NOMO-1 treated with DMSO at 0.1 percent for 48 hours (cell line): Measurements from ENCODE around the gene P2RY11.

Experiments used
- DNase-seq: peaks from one replicate; lab custom pipeline; 2025; ENCODE audit not compliant: unreplicated experiment; lab: John Stamatoyannopoulos, UW

The P2RY11 gene

DNA sequence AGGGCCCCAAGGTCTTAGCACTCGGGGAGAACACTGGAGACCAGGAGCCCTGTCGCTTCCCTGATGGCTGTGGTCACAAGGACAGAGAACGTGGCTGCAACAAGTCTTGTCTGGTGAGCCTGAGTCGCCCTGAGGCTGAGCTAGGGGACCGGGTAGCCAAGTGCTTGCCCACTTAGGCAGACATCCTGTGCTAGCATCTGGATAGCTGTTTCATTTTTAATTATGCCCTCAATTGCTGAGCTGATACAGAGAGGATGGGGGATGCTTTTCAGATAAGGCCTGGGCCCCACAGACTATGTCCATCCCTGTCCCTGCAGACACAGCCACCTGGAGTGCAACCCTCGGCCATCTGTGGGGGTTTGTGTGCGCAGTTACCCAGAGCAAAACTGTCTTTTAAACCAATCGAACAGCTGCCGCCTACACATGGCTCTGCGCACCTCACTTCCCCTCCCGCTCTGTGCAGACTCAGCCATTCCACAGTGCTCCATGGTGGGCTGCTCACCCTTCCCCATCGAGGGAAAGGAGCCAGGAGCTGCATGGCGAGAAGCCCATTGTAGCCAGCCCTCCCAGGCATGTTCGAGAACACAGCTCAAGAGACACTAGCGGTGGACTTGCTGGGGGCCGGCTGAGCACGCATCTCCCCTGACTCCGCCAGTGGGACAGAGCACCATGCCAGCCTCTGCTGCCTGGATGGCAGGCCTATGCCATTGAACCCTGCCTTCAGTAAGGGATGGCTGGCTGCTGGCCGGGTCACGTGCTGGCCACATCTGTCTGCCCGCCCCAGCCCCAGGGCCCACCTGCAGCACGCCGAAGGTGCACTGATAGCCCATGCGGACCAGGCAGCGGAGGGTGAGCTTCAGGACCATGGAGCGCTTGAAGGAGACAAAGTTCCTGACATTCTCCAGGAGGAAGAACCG, 27.6 kb downstream of the P2RY11 start:
- no peak for DNase-seq

DNA sequence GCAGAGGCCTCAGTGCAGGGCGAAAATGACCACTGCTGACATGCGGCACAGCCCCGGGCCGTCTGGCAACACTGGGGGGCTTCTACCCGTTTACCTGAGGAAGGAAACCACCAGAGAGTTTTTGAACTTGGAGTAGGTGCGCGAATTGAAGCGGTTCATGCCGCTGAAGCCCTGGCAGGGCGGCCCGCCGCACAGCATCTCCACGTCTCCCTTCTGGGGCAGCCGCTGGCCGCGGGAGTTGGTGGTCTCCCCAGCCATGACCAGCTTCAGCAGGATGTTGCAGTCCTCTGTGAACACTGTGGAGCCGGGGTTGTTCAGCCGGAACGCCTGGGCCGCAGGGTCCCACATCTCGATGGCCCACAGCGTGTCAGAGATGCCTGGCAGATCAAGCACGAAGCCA, 28.5 kb downstream of the P2RY11 start:
- DNase-seq: no peak

DNA sequence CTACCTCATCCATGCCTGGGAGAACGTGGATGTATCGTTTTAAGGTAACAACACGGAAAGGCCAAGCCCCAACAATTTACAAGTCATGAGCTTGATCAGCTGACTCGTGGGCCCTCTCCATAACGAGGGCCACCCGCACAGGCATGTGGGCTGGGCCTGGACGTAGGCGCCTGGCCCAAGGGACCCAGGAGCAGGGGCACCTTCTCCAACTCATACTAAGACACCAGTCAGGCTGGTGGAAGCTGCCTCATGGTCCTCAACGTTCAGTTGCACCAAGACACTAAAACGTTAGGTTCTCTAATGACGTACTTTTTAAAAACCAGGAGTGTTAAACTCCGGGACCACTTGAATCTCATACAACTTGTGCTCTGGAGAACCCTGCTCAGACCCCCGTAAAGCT, 30.0 kb downstream of the P2RY11 start:
- DNase-seq: no peak

DNA sequence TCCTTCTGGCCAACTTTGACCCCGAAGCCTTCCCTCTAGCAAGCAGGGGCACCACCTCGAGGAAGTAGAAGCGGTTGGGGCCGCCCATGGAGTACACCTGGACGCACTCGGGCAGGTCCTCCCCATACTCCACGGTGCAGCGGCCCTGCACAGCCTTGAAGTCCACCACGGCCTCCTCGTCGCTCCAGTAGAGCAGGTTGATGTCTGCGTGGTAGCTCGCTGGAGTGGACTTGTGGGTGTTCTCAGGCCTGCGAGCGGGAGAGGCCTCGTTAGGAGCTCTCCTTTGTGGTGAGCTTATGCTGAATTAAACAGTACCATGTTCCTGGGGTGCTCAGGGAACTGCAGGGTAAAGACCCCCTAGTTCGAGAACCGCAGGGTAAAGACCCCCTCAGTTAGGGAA, 30.5 kb downstream of the P2RY11 start:
- DNase-seq: no peak

DNA sequence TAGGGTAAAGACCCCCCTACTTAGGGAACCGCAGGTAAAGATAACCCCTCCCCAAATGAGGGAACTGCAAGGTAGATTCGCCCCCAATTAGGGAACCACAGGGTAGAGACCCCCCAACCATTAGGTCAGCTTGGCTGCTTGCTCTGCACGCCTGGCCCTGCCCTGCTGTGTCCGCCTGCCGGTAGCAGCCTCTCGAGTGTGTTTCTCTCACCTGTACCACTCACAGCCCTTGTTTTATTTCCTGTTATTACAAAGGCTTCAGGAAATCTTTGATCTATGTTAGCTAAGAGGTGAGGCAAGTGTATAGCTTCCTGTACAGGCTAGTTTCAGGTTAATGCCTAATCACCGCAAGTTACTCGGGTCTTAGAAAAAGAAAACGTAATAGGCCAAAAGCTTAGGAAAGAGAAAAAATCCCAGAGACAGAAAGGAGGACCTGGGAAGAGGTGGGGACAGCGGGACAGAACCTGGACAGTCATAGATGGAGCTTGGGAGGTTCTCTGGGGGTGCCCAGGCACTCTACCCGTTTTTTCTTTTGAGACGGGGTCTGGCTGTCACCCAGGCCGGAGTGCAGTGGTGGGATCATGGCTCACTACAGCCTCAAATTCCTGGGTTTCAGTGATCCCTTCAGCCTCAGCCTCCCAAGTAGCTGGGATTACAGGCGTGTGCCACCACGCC, 31.3 kb downstream of the P2RY11 start:
- no peak for DNase-seq

DNA sequence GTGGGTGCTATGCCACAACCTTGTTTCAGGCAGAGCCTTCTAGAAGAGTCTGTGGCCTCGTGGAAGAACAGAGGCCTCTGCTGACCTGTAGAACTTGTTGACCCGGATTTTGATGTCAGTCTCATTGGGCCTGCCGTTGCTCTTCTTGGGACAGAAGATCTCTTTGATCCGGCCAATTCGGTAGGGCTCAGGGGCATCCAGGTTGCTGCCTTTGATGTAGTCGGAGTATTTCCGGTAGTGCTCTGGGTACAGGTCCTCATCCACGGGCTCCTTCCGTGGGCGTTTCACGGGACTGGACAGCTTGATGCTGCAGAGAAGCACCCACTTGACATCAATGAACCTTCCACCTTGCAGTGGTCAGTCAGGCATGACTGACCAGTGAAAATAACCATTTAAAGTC, 32.2 kb downstream of the P2RY11 start:
- no peak for DNase-seq

DNA sequence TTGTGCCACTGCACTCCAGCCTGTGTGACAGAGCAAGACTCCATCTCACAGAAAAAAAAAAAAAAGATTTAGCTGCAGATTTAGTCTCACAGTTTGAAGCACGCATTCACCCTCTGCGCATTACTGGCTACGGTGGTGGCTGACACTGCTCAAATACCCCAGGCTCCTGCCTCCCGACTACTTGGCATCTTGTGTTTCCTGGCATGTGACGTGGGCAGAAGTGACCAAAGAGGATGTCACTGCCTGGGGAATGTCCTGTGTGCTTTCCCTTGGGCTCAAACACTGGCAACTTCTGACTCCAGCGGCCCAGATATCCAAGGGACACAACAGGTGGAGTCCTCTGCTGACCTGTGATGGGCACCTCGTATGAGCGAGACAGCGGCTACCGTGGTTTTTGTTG, 32.9 kb downstream of the P2RY11 start:
- no peak for DNase-seq

DNA sequence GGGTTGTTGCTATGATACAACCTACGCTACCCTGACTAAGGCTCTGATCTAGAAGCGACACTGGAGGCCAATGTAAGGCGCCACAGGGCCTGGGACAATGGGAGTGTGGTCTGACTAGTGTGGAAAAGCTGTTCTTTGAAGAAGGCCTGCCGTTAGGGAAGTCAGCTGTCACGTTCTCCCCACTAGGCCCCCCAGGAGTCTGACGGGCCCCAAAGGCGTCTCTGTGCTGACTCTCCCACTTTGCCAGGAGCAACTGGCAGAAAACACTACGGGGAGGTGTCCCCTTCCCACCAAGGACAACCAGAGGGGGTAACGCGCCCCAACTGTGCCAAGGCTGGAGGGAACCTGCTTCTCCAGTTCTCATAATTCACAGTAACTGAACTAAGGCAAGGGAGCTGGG, 33.5 kb downstream of the P2RY11 start:
- no peak for DNase-seq

DNA sequence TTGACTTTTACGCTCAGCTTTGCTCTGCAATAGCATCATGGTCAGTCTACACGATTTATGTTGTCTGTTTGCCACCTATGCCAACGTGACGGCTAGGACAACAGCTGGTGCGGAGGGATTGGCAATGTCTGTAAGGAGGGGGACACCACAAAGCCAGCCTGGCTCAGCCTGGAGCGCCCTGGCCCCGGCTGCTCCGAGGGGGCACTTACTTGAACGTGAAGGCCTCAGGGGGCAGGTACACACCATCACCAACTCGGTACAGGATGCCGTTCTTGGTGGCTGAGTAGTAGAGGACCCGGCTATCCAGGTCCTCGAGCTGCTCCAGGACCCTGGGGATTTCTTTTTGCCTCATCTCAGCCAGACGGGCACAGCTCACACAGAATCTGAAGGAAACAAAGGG, 34.6 kb downstream of the P2RY11 start:
- DNase-seq: no peak

DNA sequence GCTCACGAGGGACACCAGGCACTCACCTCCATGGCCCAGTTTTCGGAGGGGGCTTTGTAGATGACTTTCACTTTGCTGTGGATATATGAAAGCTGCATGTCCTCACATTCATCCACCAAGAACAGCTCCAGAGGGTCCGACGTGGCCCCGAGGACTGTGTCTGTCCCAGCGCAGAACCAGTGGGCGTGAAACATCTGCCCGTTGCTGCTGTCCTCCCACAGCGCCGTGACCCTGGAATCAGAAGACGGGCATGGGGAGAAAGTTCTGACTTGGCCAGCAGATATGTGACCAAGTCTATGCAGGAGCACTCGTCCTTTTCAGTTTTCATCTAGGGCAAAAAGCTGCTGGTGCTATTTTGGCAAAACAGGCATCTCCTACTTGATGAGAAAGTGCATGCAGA, 37.9 kb downstream of the P2RY11 start:
- no peak for DNase-seq

DNA sequence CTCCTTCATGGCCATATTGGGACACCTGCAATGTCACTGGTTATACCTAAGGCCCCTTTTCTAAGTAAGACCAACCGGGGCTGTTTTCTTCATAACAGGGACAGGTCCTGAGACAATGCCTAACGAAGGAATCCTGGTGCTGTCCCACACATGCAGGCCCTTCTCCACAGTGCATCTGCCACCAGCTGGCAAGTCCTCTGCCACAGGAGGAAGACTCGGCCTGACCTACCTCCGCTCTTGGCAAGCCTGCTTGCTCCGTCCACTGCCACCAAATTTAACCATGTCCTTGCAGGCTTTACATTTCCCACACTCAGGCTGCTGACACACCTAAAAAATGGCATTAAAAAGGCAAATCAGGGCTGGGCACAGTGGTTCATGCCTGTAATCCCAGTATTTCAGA, 40.0 kb downstream of the P2RY11 start:
- DNase-seq: no peak

DNA sequence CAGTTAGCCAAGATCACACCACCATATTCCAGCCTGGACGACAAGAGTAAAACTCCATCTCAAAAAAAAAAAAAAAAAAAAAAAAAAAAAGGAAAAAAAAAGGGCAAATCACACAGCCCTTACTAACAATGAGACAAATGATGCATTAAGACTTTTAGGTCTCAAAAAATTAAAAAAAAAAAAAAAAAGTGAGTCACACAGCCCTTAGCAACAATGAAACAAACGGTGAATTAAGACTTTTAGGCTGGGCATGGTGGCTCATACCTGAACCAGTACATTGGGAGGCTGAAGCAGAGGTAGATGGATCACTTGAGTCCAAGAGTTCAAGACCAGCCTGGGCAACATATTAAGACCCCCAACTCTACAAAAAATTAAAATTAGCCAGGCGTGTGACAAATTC, 40.6 kb downstream of the P2RY11 start:
- no peak for DNase-seq

DNA sequence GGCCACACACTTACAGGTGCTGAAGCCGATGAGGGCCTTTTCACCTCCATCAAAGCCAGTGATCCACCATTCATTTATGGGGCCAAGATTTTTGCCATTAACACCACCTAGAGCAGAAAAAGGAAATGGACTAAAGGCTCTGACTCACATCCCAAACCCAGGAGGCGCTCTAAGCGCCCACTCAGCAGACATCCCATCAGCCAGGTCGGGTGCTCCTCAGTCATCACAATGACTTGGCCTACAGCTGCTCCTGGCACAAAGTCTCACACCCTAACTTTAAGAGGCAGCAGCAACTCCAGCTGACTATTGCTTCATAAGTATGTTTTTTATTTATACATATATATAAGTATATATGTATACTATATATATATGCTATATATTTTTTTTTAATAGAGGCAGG, 44.3 kb downstream of the P2RY11 start:
- no peak for DNase-seq

DNA sequence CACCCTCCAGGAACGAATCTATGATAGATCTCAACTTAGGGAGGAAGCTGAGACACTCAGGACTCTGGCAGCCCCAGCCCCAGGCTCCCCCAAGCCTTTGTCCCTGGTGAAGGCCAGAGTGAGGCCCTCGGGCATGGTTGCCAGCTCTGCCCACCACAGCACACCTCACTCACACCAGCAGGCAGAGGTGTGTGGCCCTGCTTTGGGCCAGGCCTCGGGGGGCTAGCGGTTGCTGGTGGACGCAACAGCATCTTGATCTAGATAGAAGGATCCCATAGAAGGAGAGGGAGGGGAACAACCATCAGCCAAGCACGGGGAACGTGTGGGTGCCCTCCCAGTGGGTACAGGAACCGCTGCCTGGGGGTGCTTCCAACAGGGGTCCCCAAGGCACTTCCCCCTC, 46.6 kb downstream of the P2RY11 start:
- no peak for DNase-seq

DNA sequence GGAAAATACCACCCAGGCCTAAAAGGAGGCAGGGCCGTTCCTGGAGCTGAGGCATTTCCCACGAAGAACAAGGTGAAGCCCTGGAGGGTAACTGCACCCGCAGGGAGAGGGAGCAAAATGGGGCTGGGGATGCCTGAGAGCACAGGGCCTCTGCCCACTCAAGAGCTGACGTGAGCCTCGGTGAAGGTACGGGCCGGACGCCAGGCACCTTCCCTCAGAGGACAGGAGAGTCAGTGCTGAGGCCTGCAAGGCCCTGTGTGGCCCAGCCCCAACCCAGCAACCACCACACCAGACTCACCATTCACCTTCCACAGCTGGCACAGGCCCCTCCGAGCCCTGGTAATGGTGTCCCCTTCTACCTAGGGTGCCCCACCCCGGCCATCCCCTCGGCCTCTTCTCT, 47.0 kb downstream of the P2RY11 start:
- no peak for DNase-seq

DNA sequence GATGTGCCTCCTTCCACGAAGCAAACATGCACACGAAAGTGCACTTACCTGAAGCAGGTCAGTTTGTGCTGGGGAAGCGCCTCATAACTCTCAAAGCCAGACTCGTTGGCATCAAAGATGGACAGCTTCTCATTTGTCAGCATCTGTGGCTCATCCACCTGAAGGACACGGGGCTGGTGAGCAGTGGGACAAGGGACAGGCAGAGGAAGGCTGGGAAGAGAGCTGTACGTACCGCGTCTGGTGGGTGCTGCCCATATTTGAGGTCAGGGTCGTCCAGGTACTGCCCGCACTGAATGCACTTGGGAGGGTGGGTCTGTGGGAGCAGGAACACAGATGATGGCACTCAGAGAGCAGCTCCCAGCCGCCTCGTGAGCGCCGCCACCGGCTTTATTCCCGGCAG, 48.1 kb downstream of the P2RY11 start:
- DNase-seq: no peak

DNA sequence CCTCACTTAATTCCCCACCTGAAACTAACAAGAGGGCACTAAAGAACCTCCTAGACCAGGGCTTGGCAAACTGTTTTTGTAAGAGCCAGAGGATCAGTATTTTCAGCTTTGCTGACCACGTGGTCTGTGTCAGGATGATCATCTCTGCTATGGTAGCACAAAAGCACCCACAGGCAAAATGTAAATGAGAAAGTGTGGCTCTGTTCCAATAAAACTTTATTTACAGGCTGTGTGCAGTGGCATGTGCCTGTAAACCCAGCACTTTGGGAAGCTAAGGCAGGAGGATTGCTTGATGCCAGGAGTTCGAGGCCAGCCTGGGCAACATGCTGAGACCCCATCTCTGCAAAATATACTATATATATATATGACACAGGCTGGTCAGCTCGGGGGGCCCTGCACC, 52.0 kb downstream of the P2RY11 start:
- no peak for DNase-seq
